ENCODE data around the gene HOXB1. TPM values are rescaled to one million over a fixed set of nuclear protein-coding genes. Genes with fewer than 3 reads are reported as not detected.

The HOXB1 gene
- total and polyA plus RNA-seq, 2 of the 8 experiments (the other 6 are each of a cell fraction or from before 2014, with no cell fraction given) = not detected

DNA sequence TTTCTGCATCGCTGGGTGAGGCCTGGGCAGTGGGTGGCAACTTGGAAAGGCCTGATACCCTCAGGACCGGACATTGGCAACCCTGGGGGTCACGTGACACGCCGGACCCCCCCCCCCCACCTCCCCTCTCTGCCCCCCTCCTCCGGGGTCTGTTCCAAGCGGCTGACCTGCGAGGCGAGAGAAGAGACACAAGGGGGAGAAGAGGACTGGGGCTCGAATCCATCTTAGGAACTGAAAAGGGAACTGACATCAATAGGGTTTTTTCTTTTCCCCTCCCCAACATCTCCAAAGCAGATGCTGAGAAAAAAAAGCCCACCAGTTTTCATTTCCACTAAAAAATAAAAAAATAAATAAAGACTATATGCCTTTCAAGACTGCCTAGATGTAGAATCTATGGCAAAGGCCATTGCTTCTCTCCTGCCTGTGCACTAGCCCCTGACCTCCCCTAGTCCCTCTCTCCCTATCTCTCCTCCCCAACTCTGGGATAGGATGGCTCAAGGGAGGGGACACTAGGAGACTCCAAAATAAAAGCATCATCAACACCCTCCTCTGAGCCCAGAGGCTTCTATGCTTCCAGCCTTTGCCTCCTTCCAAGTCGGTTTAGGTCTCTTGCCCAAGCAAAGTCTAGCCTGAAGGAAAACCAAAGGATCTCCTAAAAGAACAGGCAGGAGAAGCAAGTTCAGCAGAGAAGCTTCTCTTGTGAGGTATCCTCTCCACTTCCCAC lies 21.8 kb upstream of the HOXB1 start:
- ChIA-PET POLR2A (ENCODE audit: partially characterized antibody) (no interaction called here), CTCF (ENCODE audit: partially characterized antibody) (interaction anchor here (0.7 to 6.6 kb wide), 12 partner anchors 9 to 79 kb away, joined by 3 to 53 read pairs (median 4); partner anchors contain the start of genes HOXB3 and HOXB5)
- peaks cover 94 to 100% (median 98%) of the 10 kb centered on the region in 4 experiments for H3K27me3 ChIP-seq (replicated peaks in 1 of 4; ENCODE audit: control insufficient read depth in 3 of 4, extremely low read depth in 1 of 4, insufficient read depth in 3 of 4, low read length in 3 of 4)
- H4K8ac ChIP-seq (ENCODE audit: extremely low read depth, insufficient read depth, low read length) = no peak overlapping the region
- H3K23ac ChIP-seq (ENCODE audit: insufficient read length) = no peak overlapping the region
- WGBS, 2 experiments (ENCODE audit: extremely low coverage in 1 of 2, insufficient coverage in 1 of 2, insufficient read length in 1 of 2, insufficient replicate concordance in 2 of 2, low coverage in 1 of 2, low lambda C conversion rate in 2 of 2, missing lambda C conversion rate in 1 of 2) = 0% methylated on average over 3 of the region's 11 CpGs; no CpG with 5 or more reads in 1 of the 2 experiments
- H3K18ac ChIP-seq (ENCODE audit: extremely low read depth, low read length) = no peak overlapping the region
- 0 out of 2 replicates have a peak overlapping the region, but pooled peaks have one; percentile 61 for H2AK5ac ChIP-seq (ENCODE audit: low read depth, low read length)
- no peaks in the 10 kb centered on the region for H3K79me1 ChIP-seq (ENCODE audit: low read depth, low read length)
- H3K4me3 ChIP-seq (ENCODE audit: extremely low read depth in 1 of 4, insufficient read depth in 2 of 4, low read depth in 3 of 4, low read length in 4 of 4) = no peak overlapping the region
- no peak for FAIRE-seq
- no peaks in the 10 kb centered on the region for H3K9me3 ChIP-seq (ENCODE audit: insufficient read depth in 2 of 2, low read depth in 1 of 2, low read length in 1 of 2)
- H2BK5ac ChIP-seq (ENCODE audit: low read depth, low read length) = peak overlapping the region; percentile 35; the same call in 1 of the 2 replicates
- H2AFZ ChIP-seq (ENCODE audit: low read length) = no peak overlapping the region
- TF ChIP-seq, protein P1, sequence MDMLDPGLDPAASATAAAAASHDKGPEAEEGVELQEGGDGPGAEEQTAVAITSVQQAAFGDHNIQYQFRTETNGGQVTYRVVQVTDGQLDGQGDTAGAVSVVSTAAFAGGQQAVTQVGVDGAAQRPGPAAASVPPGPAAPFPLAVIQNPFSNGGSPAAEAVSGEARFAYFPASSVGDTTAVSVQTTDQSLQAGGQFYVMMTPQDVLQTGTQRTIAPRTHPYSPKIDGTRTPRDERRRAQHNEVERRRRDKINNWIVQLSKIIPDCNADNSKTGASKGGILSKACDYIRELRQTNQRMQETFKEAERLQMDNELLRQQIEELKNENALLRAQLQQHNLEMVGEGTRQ (IDR thresholded peaks at IDR 0.05; ENCODE audit: low read length) = peak; percentile 11; the same call in 1 of the 2 replicates
- no peak for TF ChIP-seq JUND (IDR thresholded peaks at IDR 0.05; ENCODE audit: low read length)
- no peak for TF ChIP-seq PHF8 (conservative IDR thresholded peaks at IDR 0.05; ENCODE audit: low read depth, low read length)
- peak; percentile 78; the same call in 1 of the 2 replicates for TF ChIP-seq CBX8 (IDR thresholded peaks at IDR 0.05; ENCODE audit: borderline replicate concordance, low read depth, low read length)
- no peak overlapping the region for H4K5ac ChIP-seq (ENCODE audit: insufficient read length, low read depth, low read length)
- no peak overlapping the region for H3K4ac ChIP-seq (replicated peaks; ENCODE audit: insufficient read length, low read depth, low read length)
- no peak overlapping the region for H2BK15ac ChIP-seq (ENCODE audit: low read length)
- no peak for DNase-seq (ENCODE audit: low read depth in 1 of 2, low spot score in 2 of 2)
- H3K4me2 ChIP-seq (ENCODE audit: insufficient read depth in 1 of 2, low read depth in 2 of 2, low read length in 2 of 2) = peak overlapping the region in 1 of 2 experiments; percentile 38; a peak in 2 of 4 replicates
- peaks cover 6 to 22% (median 8%) of the 10 kb centered on the region in 4 experiments for H3K4me1 ChIP-seq (replicated peaks in 1 of 4; ENCODE audit: control insufficient read depth in 3 of 4, insufficient read depth in 4 of 4, low read length in 3 of 4)
- H3K14ac ChIP-seq (ENCODE audit: insufficient read length) = no peak overlapping the region
- H3K36me3 ChIP-seq (ENCODE audit: control insufficient read depth in 2 of 4, insufficient read depth in 4 of 4, low read length in 3 of 4) = peaks cover 0 to 3% (median 0%) of the 10 kb centered on the region in 4 experiments; a peak in 1 of 8 replicates
- H3K79me2 ChIP-seq (ENCODE audit: control insufficient read depth in 1 of 2, insufficient read depth in 2 of 2, low read length in 2 of 2) = no peaks in the 10 kb centered on the region
- peaks cover 26 to 27% of the 10 kb centered on the region in 2 experiments for H4K20me1 ChIP-seq (replicated peaks in 1 of 2; ENCODE audit: control insufficient read depth in 1 of 2, insufficient read depth in 2 of 2, low read length in 2 of 2)
- no peak overlapping the region for H2BK20ac ChIP-seq (ENCODE audit: low read length)
- peak overlapping the region; percentile 94; the same call in 1 of the 2 replicates for H2BK12ac ChIP-seq (ENCODE audit: low read depth, low read length)
- H3K27ac ChIP-seq (ENCODE audit: low read depth, low read length) = no peak overlapping the region
- H4K91ac ChIP-seq (replicated peaks; ENCODE audit: insufficient read length, low read length) = no peak overlapping the region
- H3K9ac ChIP-seq (replicated peaks in 1 of 4; ENCODE audit: extremely low read depth in 1 of 4, low read depth in 3 of 4, low read length in 3 of 4) = no peak overlapping the region
- H3K56ac ChIP-seq (replicated peaks; ENCODE audit: insufficient read length, low read depth, low read length) = no peak overlapping the region
- no peak overlapping the region for H2BK120ac ChIP-seq (replicated peaks; ENCODE audit: low read depth, low read length)
- no peaks in the 10 kb centered on the region; the same call in 1 of the 2 replicates for H3K23me2 ChIP-seq (ENCODE audit: low read depth, low read length)
